ENCODE measurements around the gene RGS12.

The RGS12 gene

DNA sequence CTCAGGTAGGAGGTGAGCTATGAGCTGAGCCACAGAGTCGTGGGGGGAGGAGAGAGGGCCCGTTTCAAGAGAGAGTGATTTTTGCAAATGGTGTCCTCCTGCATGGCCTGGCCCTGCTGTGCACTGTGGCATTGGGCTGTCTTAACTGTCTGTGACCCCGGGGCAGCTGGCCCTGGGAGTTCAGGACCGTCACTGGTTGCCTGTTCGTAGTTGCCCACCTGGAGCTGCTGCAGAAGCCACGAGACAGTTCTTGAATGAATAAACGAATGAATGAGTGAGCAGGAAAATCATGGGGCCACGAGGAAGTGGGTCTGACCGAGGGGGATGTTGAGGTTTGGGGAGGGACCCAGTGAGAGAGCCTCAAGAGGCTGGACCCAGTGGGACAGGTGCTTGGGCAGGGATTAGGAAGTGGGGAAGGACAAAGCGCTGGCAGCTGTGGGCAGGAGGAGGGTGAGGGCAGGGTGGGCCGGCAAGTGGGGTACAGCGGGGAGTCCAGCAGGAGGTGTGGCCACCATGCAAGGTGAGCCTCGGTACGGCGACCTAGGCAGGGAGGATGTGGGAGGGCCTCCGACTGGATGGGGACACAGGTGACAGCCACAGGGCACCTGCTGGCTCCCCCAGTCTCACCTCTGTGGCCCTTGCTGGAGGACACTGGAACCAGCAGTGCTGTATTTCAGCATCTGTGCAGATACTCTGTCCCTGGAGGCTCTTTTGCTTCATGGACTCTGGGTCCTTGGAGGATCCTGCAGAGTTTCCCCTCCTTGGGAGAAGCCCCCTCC, 10.2 kb downstream of the RGS12 start:
- TF ChIP-seq, protein P1, sequence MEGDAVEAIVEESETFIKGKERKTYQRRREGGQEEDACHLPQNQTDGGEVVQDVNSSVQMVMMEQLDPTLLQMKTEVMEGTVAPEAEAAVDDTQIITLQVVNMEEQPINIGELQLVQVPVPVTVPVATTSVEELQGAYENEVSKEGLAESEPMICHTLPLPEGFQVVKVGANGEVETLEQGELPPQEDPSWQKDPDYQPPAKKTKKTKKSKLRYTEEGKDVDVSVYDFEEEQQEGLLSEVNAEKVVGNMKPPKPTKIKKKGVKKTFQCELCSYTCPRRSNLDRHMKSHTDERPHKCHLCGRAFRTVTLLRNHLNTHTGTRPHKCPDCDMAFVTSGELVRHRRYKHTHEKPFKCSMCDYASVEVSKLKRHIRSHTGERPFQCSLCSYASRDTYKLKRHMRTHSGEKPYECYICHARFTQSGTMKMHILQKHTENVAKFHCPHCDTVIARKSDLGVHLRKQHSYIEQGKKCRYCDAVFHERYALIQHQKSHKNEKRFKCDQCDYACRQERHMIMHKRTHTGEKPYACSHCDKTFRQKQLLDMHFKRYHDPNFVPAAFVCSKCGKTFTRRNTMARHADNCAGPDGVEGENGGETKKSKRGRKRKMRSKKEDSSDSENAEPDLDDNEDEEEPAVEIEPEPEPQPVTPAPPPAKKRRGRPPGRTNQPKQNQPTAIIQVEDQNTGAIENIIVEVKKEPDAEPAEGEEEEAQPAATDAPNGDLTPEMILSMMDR (conservative IDR thresholded peaks at IDR 0.05) = no peak
- TF ChIP-seq ZFX (IDR thresholded peaks at IDR 0.05) = no peak
- no peak overlapping the region for H3K27ac ChIP-seq

DNA sequence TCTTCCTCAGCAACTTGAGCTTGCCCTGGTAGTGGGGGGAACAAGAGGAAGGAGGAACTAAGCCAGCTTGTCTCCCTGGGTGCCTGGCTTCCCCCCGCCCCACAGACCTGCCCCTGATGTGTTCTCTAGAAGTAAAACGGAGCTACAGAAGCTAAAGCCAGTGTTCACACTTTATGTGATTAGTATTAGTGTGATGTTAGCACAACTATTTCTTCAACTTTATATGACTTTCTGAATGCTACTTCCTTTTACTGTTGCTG, 10.7 kb downstream of the RGS12 start:
- no peak for TF ChIP-seq ZFX (IDR thresholded peaks at IDR 0.05)
- no peak overlapping the region for H3K27ac ChIP-seq

DNA sequence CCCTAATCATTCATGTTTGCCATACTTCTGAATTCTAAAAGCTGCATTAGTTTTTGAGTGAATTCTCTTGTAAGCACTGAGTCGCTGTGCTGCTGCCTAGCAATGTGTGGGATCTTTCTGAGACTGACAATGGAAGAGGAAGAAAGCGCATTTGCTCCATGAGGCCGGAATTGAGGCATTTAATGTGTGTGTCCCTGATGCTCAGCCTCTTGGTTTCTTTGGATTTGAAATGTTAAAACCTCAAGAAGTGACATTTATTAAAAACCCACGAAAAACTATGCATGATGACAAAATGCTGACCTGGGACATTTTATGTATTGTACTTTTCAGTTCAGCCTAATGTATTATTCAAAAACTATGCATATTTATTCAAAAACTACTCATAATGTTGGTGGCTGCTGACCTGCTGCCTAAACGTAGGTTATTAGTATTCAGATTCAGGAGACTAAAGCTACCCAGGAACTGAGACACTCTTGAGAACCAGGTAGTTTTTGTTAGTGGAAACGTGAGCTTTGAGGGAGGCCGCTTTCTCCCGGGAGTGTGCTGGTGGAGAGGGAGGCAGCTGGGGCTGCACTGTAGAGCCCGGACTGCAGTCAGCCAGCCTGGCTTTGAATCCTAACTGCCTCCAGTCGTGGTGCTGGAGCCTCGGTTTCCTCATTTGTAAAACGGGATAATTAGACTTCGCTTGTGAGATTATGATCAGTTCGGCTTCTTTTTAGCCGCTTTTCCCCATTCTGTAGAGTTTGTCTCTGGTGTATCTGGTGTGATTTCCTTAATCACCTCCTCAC, 11.3 kb downstream of the RGS12 start:
- no peak overlapping the region for H3K27ac ChIP-seq
- TF ChIP-seq, protein P1 (conservative IDR thresholded peaks at IDR 0.05) = no peak

DNA sequence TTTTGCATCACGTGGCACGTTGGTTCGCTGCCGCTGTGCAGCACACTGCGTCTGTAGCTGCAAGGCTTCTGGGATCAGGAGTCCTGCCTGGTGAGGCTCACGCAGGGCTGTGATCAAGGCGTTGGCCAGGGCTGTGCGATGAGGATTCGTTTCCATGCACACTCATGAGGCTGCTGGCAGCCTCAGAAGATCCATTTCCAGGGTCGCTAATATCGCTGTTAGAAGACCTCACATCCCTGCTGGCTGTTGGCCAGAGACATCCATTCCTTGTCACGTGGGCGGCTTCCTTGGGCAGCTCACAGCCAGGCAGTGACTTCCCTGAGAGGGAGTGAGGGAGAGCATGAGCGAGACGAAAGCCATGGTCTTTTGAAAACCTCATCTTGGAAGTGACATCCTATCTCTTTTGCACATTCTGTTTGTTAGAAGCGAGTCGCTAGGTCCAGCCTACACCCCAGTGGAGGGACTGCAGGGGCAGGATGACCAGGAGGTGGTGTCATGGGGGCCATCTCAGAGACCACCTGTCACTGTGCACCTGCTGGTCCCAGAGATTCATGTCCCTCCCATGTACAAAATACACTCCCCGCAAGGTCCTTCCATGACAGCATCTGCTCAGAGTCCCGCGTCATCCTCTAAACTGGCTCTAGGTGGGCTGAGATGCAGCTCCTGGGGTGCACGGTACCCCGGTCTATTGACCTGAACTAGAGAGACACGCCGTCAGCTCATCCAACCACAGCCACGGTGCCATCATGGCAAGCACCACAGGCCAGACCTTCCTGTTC, 12.2 kb downstream of the RGS12 start:
- no peak for TF ChIP-seq ZFX (IDR thresholded peaks at IDR 0.05)
- TF ChIP-seq, protein P1 (conservative IDR thresholded peaks at IDR 0.05) = no peak
- H3K27ac ChIP-seq = no peak overlapping the region

DNA sequence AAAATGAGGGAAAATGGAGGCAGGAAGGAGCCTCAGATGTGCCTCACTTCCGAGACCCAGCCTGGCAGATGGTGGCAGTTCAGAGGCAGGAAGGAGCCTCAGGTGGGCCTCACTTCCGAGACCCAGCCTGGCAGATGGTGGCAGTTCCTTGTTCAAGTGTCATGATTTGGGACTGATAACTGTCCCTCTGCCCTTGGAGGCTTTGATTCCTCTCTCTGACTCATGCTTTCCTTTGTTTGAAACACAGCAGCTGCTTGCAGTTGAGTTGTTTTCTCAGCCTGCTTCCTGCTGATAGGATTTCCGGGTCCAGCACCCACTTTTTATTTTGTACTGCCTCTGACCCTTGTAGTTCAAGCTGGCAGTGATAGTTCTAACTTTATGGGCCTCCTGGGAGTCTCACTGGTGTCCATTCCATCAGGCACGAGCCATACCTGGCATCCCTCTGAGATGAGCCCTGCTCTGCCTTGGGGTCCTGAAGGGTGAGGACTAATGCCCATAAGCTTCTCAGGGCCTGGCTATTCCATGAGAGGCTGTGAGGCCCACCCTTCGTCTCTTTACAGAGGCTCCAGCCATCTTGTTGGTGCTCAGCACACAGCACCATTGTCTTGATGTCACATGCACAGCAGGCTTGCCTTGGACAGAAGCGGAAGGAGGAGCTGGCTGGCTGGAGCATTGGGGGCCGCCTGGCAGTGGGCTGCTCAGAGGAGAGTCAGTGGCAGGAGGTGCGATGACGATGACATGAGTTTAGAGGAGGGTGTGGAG, 13.0 kb downstream of the RGS12 start:
- H3K27ac ChIP-seq = no peak overlapping the region
- TF ChIP-seq, protein P1 (conservative IDR thresholded peaks at IDR 0.05) = no peak
- no peak for TF ChIP-seq ZFX (IDR thresholded peaks at IDR 0.05)

DNA sequence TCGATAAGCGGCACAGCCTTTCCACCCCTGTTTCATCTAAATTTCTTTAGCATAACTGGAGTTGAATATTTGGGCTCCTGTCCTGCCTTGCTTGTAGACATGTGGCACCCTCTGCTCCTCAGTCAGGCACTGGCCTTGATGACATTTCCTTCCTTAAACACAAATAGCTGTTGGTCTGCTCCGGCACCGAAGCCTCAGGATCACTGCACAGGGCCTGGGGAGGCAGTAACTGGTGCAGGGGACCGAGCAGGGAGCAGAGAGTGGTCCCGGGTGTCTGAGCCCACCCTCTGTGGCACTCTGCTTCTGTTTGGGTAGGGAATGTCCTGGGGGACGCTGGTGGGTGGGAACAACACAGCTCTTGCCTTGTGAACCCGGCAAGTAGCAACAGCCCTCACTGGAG, 13.6 kb downstream of the RGS12 start:
- H3K27ac ChIP-seq = no peak overlapping the region
- TF ChIP-seq, protein P1 (conservative IDR thresholded peaks at IDR 0.05) = no peak
- no peak for TF ChIP-seq ZFX (IDR thresholded peaks at IDR 0.05)

DNA sequence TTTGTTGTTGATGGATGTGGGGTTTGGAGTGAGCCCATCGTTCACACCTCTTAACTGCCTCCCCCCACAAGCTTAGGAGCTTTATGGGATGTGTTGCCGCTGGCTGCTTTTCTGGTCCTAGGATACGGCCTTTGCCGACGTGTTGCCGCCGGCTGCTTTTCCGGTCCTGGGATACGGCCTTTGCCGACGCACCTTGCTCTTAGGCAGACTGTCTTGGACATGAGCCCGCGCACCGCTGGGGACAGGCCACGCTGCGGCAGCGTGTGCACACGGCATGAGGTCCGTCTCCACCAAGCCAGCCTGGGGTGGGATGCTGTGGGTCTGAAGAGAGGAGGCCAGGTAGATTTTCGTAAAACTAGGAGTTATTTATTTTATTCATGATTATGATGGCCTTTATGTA, 14.2 kb downstream of the RGS12 start:
- H3K27ac ChIP-seq = no peak overlapping the region

DNA sequence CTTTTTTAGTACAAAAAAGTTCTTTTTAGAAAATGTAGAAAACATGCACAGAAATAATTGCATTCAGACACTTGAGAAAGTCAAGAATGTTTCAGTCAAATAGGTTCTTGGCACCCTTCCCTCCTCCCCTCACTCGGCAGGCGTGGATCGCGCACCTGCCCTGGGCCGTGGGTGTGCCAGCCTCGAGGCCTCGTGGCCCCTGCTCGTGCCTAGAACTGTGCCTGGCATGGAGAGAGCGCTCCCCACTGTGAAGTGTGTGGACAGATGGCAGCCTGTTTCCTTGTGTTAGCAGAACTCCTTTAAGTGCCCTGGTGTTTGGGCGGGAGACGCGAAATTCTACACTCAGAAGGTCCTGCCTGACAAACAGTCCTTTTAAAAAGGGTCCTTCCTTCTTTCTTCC, 14.7 kb downstream of the RGS12 start:
- TF ChIP-seq, protein P1 (conservative IDR thresholded peaks at IDR 0.05) = no peak
- TF ChIP-seq ZFX (IDR thresholded peaks at IDR 0.05) = no peak
- no peak overlapping the region for H3K27ac ChIP-seq

More for the DNA sequence above, 14.2 kb downstream of the RGS12 start:
- TF ChIP-seq ZFX (IDR thresholded peaks at IDR 0.05) = no peak

Data from C4-2B (cell line).